Progenitor cell of endocrine pancreas (in vitro differentiated cells): ENCODE measurements around the gene VAMP7. TPM values are rescaled to one million over a fixed set of nuclear protein-coding genes. Genes with fewer than 3 reads are reported as not detected.

Source experiments
- DNase-seq: peaks from one replicate; pipeline ENCODE4 v3.0.0; 2021; ENCODE audit warnings: low spot score; ENCODE audit not compliant: unreplicated experiment
- H3K27ac Mint-ChIP-seq: 2 replicates; pipeline ENCODE4 v1.8.0; 2021; ENCODE audit warnings: mild to moderate bottlenecking, moderate library complexity, mixed read lengths
- H3K27me3 Mint-ChIP-seq: 2 replicates; pipeline ENCODE4 v1.8.0; 2021; ENCODE audit warnings: mixed read lengths
- H3K36me3 Mint-ChIP-seq: 2 replicates; pipeline ENCODE4 v1.8.0; 2022; ENCODE audit warnings: mixed read lengths; ENCODE audit not compliant: insufficient read depth
- H3K4me1 Mint-ChIP-seq: 2 replicates; pipeline ENCODE4 v1.8.0; 2021; ENCODE audit warnings: low read depth, mixed read lengths
- H3K4me3 Mint-ChIP-seq: 2 replicates; pipeline ENCODE4 v1.8.0; 2021; ENCODE audit warnings: low read depth, mild to moderate bottlenecking, moderate library complexity, mixed read lengths
- H3K9me3 Mint-ChIP-seq: 2 replicates; pipeline ENCODE4 v1.8.0; 2021; ENCODE audit warnings: low read depth, mixed read lengths
- CTCF ChIP-seq: fragments of 200-600 bp; sonication (generic); IDR thresholded peaks from one replicate; pipeline ENCODE4 v1.5.0; 2021; ENCODE audit warnings: antibody characterized with exemption, mild to moderate bottlenecking; ENCODE audit not compliant: unreplicated experiment
- total RNA-seq: library from RNA; stranded (reverse); gene quantifications from 2 replicates; pipeline ENCODE4 v1.2.1, GENCODE V29; 2021

VAMP7 gene
- total RNA-seq, 1 donor from 2014 or later = 20.8 TPM

DNA sequence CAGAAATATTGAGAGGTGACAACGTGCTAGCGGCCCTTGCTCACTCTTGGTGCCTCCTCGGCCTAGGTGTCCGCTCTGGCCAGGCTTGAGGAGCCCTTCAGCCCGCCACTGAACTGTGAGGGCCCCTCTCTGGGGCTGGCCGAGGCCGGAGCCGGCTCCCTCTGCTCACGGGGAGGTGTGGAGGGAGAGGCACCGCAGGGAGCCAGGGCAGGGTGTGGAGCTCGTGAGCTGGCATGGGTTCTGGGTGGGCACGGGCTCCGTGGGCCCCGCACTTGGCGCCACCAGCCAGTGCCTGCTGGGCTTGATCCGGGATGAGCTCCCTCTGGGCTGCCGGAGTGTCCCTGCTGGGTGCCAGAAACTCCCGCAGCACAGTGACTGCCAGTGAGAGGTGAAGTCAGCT is 16.0 kb upstream of the VAMP7 start:
- no peaks in the 10 kb centered on the region for H3K36me3 Mint-ChIP-seq
- H3K9me3 Mint-ChIP-seq = peaks cover 30% of the 10 kb centered on the region
- no peak overlapping the region for H3K4me3 Mint-ChIP-seq
- no peak for DNase-seq
- H3K27ac Mint-ChIP-seq = no peak overlapping the region
- no peaks in the 10 kb centered on the region for H3K27me3 Mint-ChIP-seq
- no peaks in the 10 kb centered on the region for H3K4me1 Mint-ChIP-seq
- TF ChIP-seq CTCF = no peak

- no peaks in the 10 kb centered on the region for H3K4me1 Mint-ChIP-seq
- H3K4me3 Mint-ChIP-seq = no peak overlapping the region
- no peak for TF ChIP-seq CTCF
- H3K27ac Mint-ChIP-seq = no peak overlapping the region
- DNase-seq = no peak
- H3K9me3 Mint-ChIP-seq = peaks cover 38% of the 10 kb centered on the region
- no peaks in the 10 kb centered on the region for H3K36me3 Mint-ChIP-seq
- no peaks in the 10 kb centered on the region for H3K27me3 Mint-ChIP-seq
Measured at GRCh38 chrX:155867821-155868220, 13.3 kb upstream of the VAMP7 start.

DNA sequence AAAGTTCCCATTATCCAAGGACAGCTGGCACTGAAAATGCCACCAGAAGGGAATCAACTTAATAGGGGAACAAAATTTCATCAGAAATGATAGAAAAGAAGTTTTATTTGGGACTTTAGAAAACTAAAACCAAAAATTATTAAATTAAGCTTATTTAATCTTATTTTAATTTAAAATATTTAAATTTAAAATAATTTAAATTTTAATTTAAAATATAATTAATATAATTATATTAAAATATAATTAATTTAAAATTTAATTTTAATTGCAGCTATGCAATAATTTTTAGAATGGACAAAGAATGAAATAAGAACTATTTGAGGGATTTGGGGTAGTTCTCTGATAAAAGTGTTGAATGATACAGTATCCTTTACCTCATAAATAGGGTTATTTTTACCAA is 10.2 kb upstream of the VAMP7 start:
- no peak overlapping the region for H3K4me3 Mint-ChIP-seq
- H3K9me3 Mint-ChIP-seq = peaks cover 32% of the 10 kb centered on the region
- no peak for DNase-seq
- no peaks in the 10 kb centered on the region for H3K36me3 Mint-ChIP-seq
- H3K27me3 Mint-ChIP-seq = peaks cover 4% of the 10 kb centered on the region
- H3K4me1 Mint-ChIP-seq = no peaks in the 10 kb centered on the region
- TF ChIP-seq CTCF = no peak
- H3K27ac Mint-ChIP-seq = no peak overlapping the region

GRCh38 chrX:155871934-155872333 is 9.2 kb upstream of the VAMP7 start:
- no peak for DNase-seq
- H3K9me3 Mint-ChIP-seq = peaks cover 32% of the 10 kb centered on the region
- no peak for TF ChIP-seq CTCF
- peaks cover 5% of the 10 kb centered on the region for H3K27me3 Mint-ChIP-seq
- no peaks in the 10 kb centered on the region for H3K36me3 Mint-ChIP-seq
- H3K4me3 Mint-ChIP-seq = no peak overlapping the region
- no peak overlapping the region for H3K27ac Mint-ChIP-seq
- H3K4me1 Mint-ChIP-seq = no peaks in the 10 kb centered on the region

GRCh38 chrX:155873188-155873587 is 8.0 kb upstream of the VAMP7 start:
- H3K9me3 Mint-ChIP-seq = peaks cover 27% of the 10 kb centered on the region
- H3K4me1 Mint-ChIP-seq = no peaks in the 10 kb centered on the region
- no peak for DNase-seq
- no peaks in the 10 kb centered on the region for H3K36me3 Mint-ChIP-seq
- H3K27ac Mint-ChIP-seq = no peak overlapping the region
- H3K27me3 Mint-ChIP-seq = peaks cover 7% of the 10 kb centered on the region
- H3K4me3 Mint-ChIP-seq = no peak overlapping the region
- no peak for TF ChIP-seq CTCF
